Adrenal gland (tissue), 5 donors: ENCODE measurements around the gene NR6A1.

Source experiments
- CTCF ChIP-seq, 6 experiments: fragments of 450-650 bp in 4 of 6; fragments of 200-600 bp in 2 of 6; sonication (generic) in 1 of 6; IDR thresholded peaks; 1 replicate in 5 of 6; 2 replicates in 1 of 6; pipeline versions ENCODE4 v1.5.1 to v1.8.0; 2016 to 2021; ENCODE audit warnings: antibody characterized with exemption in 6 of 6, mild to moderate bottlenecking in 2 of 6, moderate library complexity in 1 of 6
- POLR2A ChIP-seq, 2 donors: fragments of 450-650 bp; IDR thresholded peaks; one replicate each; pipeline ENCODE4 v1.6.1; 2017; ENCODE audit warnings: antibody characterized with exemption in 2 of 2, mild to moderate bottlenecking in 2 of 2, moderate library complexity in 1 of 2
- donor health status: DM: no; HTN: no; CAD: no.

DNA sequence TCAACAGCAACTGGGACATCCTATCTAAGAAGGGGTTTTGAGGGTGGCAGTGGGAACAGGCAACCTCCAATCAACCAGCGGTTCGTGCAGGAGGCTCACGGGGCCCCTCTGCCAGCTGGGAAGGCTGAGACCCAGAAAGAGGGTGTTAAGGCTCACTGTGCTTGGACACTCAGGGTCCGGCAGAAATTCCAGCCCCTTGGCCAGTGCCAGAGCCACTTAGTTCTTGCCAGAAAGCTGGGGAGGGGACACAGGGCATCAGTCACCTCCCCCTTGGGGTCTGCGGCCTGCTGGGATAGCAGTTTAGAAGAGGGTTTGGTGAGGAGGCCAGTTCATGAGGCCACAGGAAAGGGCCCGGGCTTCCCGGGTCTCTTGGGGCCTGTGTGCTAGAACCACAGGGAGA lies 300.4 kb downstream of the NR6A1 start:
- TF ChIP-seq CTCF (IDR thresholded peaks at IDR 0.05) = no peak
- no peak for TF ChIP-seq POLR2A (IDR thresholded peaks at IDR 0.05)
